ACC112 (cell line): ENCODE results near the gene PRSS33.

Source experiments
- H2AFZ ChIP-seq: fragments of 200-600 bp; sonication (generic); one replicate; pipeline ENCODE4 v1.6.0; 2017; ENCODE audit warnings: antibody characterized with exemption, low read length; ENCODE audit not compliant: unreplicated experiment
- H3K27ac ChIP-seq: fragments of 200-600 bp; sonication (generic); 2 replicates; pipeline ENCODE4 v1.5.1; 2014; ENCODE audit warnings: low read depth, mild to moderate bottlenecking, antibody characterized with exemption, low read length, moderate library complexity
- H3K27me3 ChIP-seq: fragments of 200-600 bp; sonication (generic); 2 replicates; pipeline ENCODE4 v1.6.1; 2014; ENCODE audit warnings: mild to moderate bottlenecking, antibody characterized with exemption, low read length, moderate library complexity, mixed read lengths; ENCODE audit not compliant: insufficient read depth
- H3K36me3 ChIP-seq: fragments of 200-600 bp; sonication (generic); 2 replicates; pipeline ENCODE4 v1.6.1; 2016; ENCODE audit warnings: mild to moderate bottlenecking, antibody characterized with exemption, low read length, moderate library complexity, mixed read lengths; ENCODE audit not compliant: insufficient read depth
- H3K4me1 ChIP-seq: fragments of 200-600 bp; sonication (generic); one replicate; pipeline ENCODE4 v1.6.1; 2016; ENCODE audit warnings: low read length, mixed read lengths; ENCODE audit not compliant: insufficient read depth, unreplicated experiment, control insufficient read depth
- H3K4me3 ChIP-seq: fragments of 200-600 bp; sonication (generic); 2 replicates; pipeline ENCODE4 v1.5.1; 2014; ENCODE audit warnings: mild to moderate bottlenecking, low read depth, low read length
- H3K79me2 ChIP-seq: fragments of 200-600 bp; sonication (generic); one replicate; pipeline ENCODE4 v1.6.0; 2016; ENCODE audit warnings: low read length; ENCODE audit not compliant: control insufficient read depth, unreplicated experiment, insufficient read depth

Gene PRSS33, protein sequence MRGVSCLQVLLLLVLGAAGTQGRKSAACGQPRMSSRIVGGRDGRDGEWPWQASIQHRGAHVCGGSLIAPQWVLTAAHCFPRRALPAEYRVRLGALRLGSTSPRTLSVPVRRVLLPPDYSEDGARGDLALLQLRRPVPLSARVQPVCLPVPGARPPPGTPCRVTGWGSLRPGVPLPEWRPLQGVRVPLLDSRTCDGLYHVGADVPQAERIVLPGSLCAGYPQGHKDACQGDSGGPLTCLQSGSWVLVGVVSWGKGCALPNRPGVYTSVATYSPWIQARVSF

GRCh38 chr16:2787406-2787805 is at the start of gene PRSS33:
Gene PRSS33 (minus strand): TSS chr16:2787560. CDS start chr16:2786547, 1,013 bp downstream.
- Histone ChIP-seq H3K27me3 (peaks cover 68% of the 10 kb centered on the region), H3K4me1 (no peaks in the 10 kb centered on the region), H2AFZ (no peak within 1 kb of the TSS), H3K4me3 (no peak within 1 kb of the TSS), H3K79me2 (no peaks in the 10 kb centered on the region), H3K36me3 (no peaks in the 10 kb centered on the region), H3K27ac (no peak within 1 kb of the TSS)

DNA sequence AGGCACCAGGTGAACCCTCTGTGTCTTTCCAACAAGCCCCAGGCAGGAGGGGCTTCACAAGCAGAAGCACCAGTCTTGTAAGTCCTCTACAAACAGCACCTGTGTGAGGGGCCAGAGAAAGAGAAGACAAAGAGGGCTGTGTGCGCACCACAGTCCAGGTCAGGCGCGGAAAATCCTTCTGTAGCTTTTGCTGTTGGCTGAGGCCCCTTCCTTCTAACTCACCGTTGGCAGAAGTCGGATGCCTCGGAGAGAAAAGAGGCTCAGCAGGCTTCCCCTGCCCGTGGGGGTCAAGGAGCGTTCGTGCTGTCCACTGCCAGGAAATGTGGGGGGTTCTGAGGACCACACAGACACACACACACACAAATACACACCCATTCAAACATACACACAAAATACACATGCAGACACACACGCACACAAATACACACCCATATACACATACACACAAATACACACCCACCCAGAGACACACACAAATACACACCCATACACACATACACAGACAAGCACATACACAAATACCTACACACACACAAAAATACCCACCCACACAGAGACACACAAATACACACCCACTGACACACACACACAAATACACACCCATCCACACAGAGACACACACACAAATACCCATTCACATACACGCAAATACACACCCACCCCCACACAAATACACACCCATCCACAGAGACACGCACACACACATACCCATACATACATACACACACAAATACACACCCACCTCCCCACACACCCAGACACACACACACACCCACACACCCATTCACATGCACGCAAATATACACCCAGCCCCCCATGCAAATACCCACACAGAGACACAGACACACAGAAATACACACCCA is 49.5 kb upstream of the PRSS33 start:
- Histone ChIP-seq H2AFZ (no peak overlapping the region), H3K79me2 (no peaks in the 10 kb centered on the region), H3K27me3 (no peaks in the 10 kb centered on the region), H3K4me3 (no peak overlapping the region), H3K4me1 (peaks cover 13% of the 10 kb centered on the region), H3K27ac (no peak overlapping the region), H3K36me3 (no peaks in the 10 kb centered on the region)

- no peaks in the 10 kb centered on the region for H3K79me2 ChIP-seq
- H3K4me1 ChIP-seq = peaks cover 13% of the 10 kb centered on the region
- H3K27me3 ChIP-seq = no peaks in the 10 kb centered on the region
- H2AFZ ChIP-seq = no peak overlapping the region
- no peak overlapping the region for H3K4me3 ChIP-seq
- H3K27ac ChIP-seq = peak overlapping the region; percentile 42; the same call in 1 of the 2 replicates
- H3K36me3 ChIP-seq = no peaks in the 10 kb centered on the region
Measured at GRCh38 chr16:2835638-2836493, 48.5 kb upstream of the PRSS33 start.

DNA sequence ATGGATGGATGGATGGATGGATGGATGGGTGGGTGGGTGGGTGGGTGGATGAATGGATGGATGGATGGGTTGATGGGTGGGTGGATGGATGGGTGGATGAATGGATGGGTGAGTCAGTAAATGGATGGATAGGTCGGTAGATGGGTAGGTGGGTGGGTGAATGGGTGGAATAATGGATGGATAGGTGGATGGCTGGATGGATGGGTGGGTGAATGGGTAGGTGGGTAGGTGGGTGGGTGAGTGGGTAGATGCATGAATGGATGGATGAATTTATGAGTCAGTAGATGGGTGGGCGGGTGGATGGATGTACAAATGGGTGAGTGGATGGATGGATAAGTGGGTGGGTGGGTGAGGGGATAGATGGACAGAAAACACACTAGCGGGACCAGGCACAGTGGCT is 47.6 kb upstream of the PRSS33 start:
- H3K36me3 ChIP-seq = no peaks in the 10 kb centered on the region
- H3K27me3 ChIP-seq = no peaks in the 10 kb centered on the region
- no peaks in the 10 kb centered on the region for H3K79me2 ChIP-seq
- no peak overlapping the region for H3K27ac ChIP-seq
- H3K4me1 ChIP-seq = peaks cover 17% of the 10 kb centered on the region
- H3K4me3 ChIP-seq = no peak overlapping the region
- H2AFZ ChIP-seq = no peak overlapping the region

- Histone ChIP-seq H3K27ac (no peak overlapping the region), H3K4me3 (no peak overlapping the region), H2AFZ (no peak overlapping the region), H3K27me3 (no peaks in the 10 kb centered on the region), H3K4me1 (peaks cover 20% of the 10 kb centered on the region), H3K36me3 (no peaks in the 10 kb centered on the region), H3K79me2 (no peaks in the 10 kb centered on the region)
Measured at GRCh38 chr16:2833776-2834175, 46.4 kb upstream of the PRSS33 start.

GRCh38 chr16:2831203-2831602 is 43.8 kb upstream of the PRSS33 start:
- H3K4me1 ChIP-seq = peaks cover 19% of the 10 kb centered on the region
- H3K79me2 ChIP-seq = no peaks in the 10 kb centered on the region
- H3K4me3 ChIP-seq = no peak overlapping the region
- no peak overlapping the region for H3K27ac ChIP-seq
- H2AFZ ChIP-seq = no peak overlapping the region
- no peaks in the 10 kb centered on the region for H3K27me3 ChIP-seq
- H3K36me3 ChIP-seq = no peaks in the 10 kb centered on the region

DNA sequence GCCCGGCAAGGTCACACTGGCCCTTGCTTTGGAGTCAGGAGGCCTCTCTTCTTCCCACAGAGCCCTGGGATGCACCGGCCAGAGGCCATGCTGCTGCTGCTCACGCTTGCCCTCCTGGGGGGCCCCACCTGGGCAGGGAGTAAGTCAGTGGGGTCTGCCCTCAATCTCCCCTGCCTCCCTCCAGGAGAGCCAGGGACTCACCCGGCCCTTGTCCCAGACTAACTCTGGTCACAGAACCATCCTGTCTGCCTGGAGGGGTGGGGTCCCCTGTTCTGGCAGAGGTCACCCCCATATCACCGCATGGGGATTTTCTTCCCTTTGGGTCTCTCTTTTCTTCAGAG is 43.0 kb upstream of the PRSS33 start:
- Histone ChIP-seq H3K4me1 (peaks cover 10% of the 10 kb centered on the region), H3K4me3 (peak overlapping the region; percentile 49; the same call in 1 of the 2 replicates), H3K36me3 (no peaks in the 10 kb centered on the region), H3K27ac (no peak overlapping the region), H2AFZ (peak overlapping the region; percentile 15), H3K27me3 (no peaks in the 10 kb centered on the region), H3K79me2 (no peaks in the 10 kb centered on the region)

DNA sequence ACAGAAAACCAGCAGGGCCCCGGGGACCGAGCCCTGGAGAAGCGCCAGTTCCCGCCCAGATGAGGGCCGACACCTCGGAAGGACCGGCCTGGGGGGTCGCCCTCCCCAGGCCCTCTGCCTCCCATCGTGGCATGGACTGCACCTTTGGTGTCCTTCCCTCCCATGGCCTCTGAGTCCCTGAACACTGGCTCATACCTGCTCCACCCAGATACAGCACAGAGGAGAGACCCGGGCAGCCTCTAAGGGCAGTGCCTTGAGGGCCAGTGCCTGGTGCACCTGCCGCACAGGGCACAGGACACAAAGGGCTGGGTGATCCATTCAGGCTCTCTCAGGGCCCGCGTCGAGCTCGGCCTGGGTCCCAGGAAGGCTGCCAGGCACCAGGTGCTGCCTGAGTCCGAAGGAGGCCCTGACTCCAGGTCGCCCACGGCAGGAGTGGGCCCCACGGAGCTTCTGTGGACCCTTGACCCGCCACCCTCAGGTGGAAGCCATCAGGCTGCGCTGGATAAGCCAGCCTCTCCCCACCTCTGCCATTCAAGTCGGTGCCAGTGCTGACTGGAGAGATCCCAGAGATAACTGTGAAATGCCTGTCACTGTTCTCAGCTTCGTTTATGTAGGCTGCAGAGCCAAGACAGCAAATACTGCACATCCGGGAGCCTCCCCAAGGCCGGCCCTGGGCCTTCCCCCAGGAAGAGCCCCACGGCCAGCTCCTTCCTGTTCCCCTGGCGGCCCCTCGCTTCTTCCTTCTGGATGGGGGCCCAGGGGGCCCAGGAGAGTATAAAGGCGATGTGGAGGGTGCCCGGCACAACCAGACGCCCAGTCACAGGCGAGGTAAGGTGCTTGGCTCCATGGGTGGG is 42.4 kb upstream of the PRSS33 start, which contains the start of gene ZG16B:
TSS of gene ZG16B (plus strand) at position 803 of the 854 bp plus-strand sequence. CDS start 139 bp downstream, outside the sequence.
- Histone ChIP-seq H3K27me3 (no peaks in the 10 kb centered on the region), H3K4me1 (peaks cover 7% of the 10 kb centered on the region), H3K79me2 (no peaks in the 10 kb centered on the region), H3K36me3 (no peaks in the 10 kb centered on the region), H2AFZ (peak within 1 kb of the TSS; percentile 15), H3K27ac (no peak within 1 kb of the TSS), H3K4me3 (peak within 1 kb of the TSS; percentile 49; the same call in 1 of the 2 replicates)

- no peak overlapping the region for H2AFZ ChIP-seq
- no peaks in the 10 kb centered on the region for H3K79me2 ChIP-seq
- no peaks in the 10 kb centered on the region for H3K27me3 ChIP-seq
- H3K36me3 ChIP-seq = no peaks in the 10 kb centered on the region
- H3K27ac ChIP-seq = no peak overlapping the region
- no peak overlapping the region for H3K4me3 ChIP-seq
- H3K4me1 ChIP-seq = peaks cover 7% of the 10 kb centered on the region
Measured at GRCh38 chr16:2828876-2829430, 41.6 kb upstream of the PRSS33 start.
